ENCODE measurements around the gene CES4A.
"Not testable (repeated sequence)": the region's sequence is repeated elsewhere in the genome, so short reads cannot be mapped to it uniquely, and the experiment has no call there.

CES4A gene

DNA sequence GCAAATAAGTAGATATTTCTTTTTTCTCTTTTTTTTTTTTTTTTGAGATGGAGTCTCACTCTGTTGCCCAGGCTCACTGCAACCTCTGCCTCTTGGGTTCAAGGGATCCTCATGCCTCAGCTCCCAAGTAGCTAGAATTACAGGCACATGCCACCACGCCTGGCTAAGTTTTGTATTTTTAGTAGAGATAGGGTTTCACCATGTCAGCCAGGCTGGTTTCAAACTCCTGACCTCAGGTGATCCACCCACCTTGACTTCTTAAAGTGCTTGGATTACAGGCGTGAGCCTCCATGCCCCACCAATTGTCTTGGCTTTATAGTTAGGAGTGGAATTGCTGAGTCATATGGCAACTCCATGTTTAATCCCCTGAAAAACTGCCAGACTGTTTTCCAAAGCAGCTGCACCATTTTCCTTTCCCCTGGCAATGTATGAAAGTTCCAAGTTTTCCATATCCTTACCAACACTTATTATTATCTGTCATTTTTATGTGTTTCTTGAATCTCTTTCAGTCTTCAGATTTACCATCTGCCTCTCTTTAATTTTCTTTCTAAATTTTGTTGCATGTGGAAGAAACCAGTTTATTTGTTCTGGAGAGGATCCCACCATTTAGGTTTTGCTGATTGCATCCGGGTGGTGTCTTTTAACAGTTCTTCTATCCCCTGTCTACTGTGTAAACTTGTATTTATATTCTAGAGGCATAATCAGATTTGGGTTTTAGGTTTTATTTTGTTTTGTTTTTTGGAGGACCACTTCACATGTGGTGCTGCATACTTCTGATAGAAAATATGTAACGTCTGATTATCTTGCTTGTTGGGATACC, 37.2 kb upstream of the CES4A start:
- TF ChIP-seq, protein P1, sequence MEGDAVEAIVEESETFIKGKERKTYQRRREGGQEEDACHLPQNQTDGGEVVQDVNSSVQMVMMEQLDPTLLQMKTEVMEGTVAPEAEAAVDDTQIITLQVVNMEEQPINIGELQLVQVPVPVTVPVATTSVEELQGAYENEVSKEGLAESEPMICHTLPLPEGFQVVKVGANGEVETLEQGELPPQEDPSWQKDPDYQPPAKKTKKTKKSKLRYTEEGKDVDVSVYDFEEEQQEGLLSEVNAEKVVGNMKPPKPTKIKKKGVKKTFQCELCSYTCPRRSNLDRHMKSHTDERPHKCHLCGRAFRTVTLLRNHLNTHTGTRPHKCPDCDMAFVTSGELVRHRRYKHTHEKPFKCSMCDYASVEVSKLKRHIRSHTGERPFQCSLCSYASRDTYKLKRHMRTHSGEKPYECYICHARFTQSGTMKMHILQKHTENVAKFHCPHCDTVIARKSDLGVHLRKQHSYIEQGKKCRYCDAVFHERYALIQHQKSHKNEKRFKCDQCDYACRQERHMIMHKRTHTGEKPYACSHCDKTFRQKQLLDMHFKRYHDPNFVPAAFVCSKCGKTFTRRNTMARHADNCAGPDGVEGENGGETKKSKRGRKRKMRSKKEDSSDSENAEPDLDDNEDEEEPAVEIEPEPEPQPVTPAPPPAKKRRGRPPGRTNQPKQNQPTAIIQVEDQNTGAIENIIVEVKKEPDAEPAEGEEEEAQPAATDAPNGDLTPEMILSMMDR (IDR thresholded peaks at IDR 0.05; ENCODE audit: extremely low read depth, missing control alignments) = no peak
- DNase-seq (ENCODE audit: low spot score) = no peak

DNA sequence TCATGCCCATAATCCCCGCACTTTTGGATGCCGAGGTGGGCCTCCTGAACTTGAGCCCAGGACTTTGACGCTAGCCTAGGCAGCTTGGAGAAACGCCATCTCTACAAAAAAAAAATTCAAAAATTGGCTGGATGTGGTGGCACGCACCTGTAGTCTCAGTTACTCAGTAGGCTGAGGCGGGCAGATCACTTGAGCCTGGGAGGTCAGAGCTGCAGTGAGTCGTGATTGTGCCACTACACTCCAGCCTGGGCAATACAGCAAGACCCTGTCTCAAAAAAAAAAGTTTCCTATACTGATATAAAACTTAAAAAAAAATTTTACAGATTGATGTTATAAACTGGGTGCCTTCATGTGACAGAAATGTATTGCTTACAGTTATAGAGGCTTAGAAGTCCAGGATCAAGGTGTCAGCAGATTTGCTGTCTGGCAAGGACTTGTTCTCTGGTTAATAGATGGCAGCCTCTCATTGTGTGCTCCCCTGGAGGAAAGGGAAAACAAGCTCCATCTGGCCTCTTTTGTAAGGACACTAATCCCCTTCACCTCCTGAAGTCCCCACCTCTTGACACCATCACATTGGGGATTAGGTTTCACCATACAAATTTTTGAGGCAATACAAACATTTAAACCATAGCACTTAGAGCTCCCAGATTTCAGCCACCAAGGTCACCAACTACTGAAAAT, 35.8 kb upstream of the CES4A start:
- no peak for DNase-seq (ENCODE audit: low spot score)
- TF ChIP-seq, protein P1 (IDR thresholded peaks at IDR 0.05; ENCODE audit: extremely low read depth, missing control alignments) = no peak

DNA sequence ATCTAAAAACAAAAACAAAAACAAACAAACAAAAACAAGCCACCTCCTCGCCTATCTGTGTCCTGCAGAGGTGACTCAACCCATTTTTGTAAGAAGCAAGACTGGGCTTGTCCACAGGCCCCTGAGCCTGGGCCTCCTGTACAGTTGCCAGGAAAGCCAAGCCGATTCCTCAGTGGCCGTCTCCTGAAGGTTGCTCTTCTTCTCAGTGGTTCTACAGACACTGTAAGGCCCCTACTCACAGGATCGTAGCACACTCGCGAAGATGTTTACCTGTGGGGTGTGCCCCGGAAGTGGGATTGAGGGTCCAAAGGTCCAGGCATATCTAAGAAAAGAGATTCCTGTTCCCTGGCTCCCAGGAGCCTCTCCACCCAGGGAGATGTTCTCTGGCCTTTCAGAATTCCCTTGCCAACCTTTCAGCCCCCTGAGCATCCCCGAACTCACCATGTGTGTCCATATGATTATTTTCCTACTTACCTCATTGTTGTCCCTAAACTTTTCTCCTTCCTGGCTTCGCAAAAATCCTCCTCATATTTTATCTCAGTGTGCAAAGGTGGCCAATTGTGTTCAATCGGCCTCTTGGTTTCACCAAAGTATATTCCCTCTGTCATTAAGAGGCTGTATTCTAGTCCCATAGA, 34.8 kb upstream of the CES4A start:
- DNase-seq (ENCODE audit: low spot score) = no peak
- TF ChIP-seq, protein P1 (IDR thresholded peaks at IDR 0.05; ENCODE audit: extremely low read depth, missing control alignments) = no peak

DNA sequence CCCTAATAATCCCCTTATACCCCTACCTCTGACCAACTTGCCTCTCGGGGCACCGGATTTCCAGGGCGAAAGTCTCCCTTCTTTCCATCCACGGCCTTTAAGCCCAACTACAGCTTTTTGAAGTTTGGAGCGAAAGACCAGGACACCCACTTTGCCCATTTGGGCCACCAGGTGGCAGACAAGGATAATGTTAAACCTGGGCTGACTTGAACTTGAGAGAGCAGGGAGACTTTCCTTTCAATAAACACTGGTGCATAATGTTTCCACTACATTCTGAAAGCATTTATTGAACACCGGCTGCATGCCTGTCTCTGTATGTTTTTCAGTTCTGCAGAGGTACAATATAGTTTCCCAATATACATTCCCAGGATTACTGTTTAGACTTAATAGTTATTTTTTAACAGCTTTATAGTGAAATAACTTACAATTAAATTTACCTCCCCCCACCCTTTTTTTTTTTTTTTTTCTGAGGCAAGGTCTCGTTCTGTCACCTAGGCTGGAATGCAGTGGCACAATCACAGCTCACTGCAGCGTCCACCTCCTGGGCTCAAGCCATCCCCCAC, 34.2 kb upstream of the CES4A start:
- DNase-seq (ENCODE audit: low spot score) = peak; percentile 79
- TF ChIP-seq, protein P1 (IDR thresholded peaks at IDR 0.05; ENCODE audit: extremely low read depth, missing control alignments) = peak; percentile 67

DNA sequence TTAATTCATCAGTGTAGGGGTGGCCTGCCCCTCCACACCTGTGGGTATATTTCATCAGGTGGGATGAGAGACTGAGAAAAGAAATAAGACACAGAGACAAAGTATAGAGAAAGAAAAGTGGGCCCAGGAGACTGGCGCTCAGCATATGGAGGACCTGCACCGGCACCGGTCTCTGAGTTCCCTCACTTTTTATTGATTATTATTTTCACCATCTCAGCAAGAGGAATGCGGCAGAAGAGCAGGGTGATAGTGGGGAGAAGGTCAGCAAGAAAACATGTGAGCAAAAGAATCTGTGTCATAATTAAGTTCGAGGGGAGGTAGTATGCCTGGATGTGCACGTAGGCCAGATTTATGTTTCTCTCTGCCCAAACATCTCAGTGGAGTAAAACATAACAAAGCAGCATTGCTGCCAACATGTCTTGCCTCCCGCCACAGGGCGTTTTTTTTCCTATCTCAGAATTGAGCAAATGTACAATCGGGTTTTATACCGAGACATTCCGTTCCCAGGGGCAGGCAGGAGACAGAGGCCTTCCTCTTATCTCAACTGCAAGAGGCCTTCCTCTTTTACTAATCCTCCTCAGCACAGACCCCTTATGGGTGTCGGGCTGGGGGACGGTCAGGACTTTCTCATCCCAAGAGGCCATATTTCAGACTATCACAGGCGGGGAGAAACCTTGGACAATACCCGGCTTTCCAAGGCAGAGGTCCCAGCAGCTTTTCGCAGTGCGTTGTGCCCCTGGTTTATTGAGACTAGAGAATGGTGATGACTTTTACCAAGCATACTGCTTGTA, 32.8 kb upstream of the CES4A start:
- not testable (repeated sequence) for DNase-seq (ENCODE audit: low spot score)

DNA sequence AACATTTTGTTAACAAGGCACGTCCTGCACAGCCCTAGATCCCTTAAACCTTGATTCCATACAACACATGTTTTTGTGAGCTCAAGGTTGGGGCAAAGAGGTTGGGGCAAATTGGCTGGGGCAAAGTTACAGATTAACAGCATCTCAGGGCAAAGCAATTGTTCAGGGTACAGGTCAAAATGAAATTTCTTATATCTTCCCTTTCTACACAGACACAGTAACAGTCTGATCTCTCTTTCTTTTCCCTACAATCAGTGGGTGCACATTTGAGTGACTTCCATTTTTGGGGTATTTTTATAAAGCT, 32.3 kb upstream of the CES4A start:
- DNase-seq (ENCODE audit: low spot score) = not testable (repeated sequence)

DNA sequence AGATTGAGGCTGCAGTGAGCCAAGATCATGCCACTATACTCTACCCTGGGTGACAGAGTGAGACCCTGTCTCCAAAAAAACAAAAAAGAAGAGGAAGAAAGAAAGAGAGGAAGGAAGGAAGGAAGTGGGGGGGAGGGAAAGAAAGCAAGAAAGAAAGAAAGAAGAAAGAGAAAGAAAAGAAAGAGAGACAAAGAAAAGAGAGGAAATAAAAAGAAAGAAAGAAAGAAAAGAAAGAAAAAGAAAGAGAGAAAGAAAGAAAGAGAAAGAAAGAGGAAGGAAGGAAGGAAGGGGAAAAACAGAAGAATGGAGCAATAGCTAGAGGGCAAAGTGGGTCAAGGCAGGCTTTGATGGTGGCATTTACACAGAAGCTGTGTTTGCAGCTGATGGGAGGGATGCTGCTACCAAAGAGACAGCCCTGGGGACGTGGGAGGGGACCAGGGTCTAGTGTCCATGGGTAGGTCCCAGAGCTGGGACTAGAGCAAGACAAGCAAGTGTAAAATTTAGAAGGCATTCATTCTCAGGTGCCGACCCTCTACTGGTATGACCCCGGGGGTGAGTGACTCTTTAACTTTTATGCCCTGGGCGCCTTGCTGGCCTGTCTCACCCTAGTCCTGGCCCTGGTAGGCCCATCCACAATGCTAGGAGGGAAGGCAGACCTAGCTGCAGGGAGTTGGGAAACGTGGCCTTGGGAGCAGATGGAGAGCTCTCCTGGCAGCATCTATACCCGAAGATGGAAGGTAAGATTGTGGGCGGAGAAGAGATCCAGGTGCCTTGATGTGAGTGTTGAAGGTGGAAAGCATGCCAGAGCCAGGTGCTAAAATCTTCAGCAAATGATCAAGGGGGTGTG, 29.3 kb upstream of the CES4A start:
- TF ChIP-seq, protein P1 (IDR thresholded peaks at IDR 0.05; ENCODE audit: extremely low read depth, missing control alignments) = no peak
- no peak for DNase-seq (ENCODE audit: low spot score)

Data from GM20000 (cell line).